A204.1 (cell line): ENCODE results near the gene SQOR.

Source experiments
- FAIRE-seq: peaks from 2 replicates; lab custom pipeline; 2012; peaks lifted over from hg19 to GRCh38; lab: Jason Lieb, UNC

The SQOR gene

DNA sequence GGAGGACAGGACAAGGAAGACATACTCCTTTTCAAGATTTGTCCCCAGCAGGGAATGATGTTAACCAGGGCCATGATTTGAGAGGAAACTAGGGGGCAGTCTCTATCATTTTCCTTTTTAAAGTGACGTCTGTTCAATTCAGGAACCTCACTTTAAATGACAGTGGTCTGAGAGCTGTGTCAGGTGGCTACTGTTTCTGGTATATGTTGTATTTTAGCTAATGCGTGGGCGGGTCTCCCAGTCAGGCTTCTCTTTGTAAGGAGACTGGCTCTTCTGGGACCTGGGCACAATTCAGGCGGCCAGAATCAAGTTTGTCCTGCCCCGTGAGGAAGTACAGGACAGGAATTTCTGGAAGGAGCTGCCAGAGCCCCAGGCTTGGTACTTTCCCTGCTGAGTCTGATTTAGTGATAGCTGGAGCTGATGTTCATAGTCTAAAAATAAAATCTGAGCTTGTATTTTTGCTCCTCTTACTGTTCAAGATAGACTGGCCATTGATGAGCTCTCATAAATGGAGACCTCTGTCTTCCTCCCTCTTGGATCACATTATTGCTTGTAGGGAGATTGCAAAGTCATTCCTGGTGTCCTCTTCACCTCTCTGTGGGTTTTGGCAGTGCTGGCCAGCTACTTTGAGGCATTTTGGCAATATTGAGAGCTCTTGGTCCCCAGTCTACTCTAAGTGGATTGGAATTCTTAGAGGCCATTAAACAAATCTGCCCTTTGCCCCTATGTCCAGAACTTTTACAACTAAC is 25.6 kb downstream of the SQOR start:
- no peak for FAIRE-seq

DNA sequence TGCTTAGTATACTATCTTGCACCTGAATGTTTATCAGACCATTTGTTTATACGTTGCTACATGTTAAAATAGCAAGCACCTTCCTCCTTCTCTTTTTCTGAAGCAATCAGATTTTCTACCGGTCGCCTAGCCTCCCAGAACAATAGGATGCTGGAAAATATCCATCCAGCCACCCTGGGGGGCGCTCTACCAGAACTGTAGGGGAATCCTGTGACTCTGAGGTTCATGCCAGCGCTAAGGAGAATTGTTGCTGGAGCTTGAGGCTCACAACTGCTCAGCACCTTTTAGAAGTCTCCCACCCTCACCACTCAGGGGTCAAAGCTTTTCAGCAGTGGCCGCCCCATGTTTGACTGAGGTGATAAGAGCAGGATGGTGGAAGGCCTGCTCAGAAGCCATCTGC is 27.5 kb downstream of the SQOR start:
- FAIRE-seq: no peak

DNA sequence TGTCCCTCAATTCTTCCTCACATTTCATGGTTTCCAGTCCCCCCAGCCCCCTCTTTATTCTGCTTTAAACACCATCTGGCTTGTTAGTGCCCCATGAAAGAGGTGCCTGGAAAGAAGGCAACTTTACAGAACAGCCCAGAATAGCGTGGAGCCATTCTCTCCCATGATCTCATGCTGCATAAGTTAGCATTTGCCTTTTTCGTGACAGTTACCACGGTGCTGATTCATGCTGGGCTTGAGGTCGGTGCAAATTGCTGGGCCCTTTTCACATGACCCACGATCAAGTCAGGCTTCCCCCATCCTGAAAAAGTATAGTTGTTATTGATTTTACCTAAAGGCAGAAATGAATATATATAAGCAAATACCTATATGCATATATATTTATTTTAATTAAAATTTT is 29.6 kb downstream of the SQOR start:
- no peak for FAIRE-seq

DNA sequence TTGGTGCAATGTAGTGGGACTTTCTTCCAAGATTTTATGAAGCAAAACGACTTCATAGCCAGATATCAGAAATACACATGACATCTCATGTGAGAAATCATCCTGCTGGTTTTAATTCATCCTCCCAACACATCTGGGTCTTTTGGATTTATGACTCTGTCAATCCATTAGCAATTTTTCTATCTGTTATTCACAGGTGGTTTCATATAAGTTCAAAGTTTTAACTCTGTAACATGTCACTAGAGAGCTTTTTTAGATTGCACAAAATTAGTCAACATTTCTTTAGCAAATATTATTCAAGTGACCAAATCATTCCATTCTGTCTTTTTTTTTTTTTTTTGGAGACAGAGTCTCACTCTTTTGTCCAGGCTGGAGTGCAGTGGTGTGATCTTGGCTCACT is 30.4 kb downstream of the SQOR start:
- FAIRE-seq: no peak

DNA sequence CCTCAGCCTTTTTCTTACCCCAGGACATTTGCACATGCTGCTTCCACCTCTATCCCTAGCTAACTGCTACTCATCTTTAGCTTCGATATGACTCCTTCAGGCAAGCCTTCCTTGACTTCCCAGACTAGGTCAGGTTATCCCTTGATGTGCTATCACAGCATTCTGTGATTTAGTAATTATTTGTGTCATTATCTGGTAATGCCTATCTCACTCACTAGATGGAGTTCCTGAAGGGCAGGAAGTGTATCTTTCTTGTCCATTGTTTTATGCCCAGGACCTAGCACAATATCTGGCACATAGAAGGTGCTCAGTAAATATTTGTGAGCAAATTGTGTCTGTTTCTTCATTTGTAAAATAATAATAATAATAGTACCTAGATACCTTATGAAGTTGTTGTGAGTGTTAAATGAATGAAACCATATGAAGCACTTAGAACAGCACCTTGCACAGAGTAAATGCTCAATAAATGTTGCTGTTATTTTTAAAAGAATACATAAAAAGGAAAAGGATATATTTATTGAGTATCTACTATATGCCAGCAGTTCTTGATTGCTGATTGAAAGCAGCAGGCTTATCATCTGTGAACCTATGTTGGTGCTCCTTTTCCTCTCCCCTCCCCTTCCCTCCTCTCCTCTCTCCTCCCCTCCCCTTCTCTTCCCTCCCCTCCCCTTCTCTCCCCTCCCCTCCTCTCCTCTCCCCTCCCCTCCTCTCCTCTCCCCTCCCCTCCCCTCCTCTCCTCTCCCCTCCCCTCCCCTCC is 31.5 kb downstream of the SQOR start:
- no peak for FAIRE-seq

DNA sequence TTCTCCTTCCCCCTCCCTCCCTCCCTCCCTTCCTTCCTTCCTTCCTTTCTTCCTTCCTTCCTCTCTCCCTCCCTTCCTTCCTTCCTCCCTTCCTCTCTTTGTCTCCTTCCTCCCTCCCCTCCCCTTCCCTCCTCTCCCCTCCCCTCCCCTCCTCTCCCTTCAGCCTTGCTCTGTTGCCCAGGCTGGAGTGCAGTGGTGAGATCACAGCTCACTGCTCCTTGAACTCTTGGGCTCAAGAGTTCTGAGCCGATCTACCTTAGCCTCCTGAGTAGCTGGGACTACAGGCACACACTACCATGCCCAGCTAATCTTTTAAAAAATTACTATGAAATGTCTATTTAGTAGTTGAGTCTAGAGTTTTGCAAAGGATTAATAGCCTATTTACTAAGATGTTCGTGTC is 32.2 kb downstream of the SQOR start:
- FAIRE-seq: no peak

DNA sequence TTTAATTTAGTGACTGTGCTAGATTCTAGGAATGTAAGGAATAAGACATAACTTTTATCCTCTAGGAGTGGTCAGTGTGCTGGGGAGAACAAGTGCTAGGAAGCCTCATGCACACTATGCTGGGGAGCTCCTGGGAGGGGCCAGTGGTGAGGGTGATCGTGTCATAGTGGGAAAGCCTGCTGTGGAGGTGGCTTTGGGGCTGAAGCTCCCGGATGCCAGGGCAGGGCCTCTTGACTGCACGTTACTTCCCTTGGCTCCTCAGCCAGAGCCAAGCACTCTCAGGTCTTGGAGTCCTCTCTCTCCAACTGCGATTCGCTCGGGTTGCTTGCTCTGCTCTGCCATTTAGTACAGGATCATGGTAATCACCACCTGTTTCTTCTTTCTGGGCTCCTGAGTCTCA is 33.6 kb downstream of the SQOR start:
- FAIRE-seq: no peak

DNA sequence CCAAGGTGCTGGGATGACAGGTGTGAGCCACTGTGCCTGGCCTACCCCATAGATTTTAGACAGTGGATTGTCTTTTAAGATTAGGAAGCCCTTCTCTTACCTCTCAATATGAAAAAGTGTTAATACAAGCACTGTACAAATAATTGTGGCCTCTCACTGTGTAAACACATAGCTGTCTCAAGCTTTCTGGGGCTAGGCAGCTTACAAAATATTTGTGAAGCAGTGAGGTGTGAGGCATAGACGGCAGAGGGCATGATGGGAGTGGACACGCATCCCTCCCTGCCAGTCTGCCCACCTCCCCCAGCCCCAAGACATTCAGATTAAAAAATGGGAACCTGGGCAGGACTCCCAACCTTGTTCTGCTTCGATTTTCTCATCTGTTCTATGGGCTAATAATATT is 34.6 kb downstream of the SQOR start:
- FAIRE-seq: no peak

DNA sequence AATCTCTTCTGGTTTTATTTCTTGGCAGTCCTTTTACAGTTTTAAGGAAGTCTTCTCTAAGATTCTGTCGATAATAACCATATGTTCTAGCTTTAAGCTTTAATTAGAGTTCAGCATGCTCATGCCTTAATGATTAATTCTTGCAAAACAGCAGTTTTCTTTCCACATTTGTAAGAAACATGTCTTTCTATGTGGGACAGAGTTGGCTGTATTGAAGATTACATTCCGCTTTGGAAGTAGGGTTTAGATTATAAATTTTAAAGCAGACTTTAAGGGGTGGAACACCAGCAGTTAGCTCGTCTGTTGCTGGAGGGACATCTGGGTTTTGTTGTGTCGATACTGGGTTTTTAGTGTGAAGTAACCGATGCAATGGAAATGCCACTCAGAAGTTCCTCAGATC is 35.3 kb downstream of the SQOR start:
- no peak for FAIRE-seq

DNA sequence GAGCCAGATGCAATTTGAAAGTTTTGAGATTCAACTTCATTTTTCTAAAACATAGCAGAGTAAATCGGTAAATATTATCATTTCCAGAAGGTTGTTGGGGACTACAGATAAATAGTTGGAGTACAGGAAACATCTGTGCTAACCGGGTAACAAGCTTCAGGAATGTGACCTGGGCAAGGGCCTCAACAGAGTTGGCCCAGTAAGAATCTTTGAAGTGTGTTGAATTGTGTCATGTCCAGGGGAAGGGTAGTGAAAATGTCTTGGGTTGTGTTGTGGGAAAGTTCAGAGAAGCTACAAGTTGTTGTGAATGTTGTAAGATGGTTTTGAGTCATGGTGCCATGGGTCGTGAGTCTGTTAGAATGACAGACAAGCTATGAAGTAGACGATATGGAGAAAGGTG is 35.7 kb downstream of the SQOR start:
- no peak for FAIRE-seq

DNA sequence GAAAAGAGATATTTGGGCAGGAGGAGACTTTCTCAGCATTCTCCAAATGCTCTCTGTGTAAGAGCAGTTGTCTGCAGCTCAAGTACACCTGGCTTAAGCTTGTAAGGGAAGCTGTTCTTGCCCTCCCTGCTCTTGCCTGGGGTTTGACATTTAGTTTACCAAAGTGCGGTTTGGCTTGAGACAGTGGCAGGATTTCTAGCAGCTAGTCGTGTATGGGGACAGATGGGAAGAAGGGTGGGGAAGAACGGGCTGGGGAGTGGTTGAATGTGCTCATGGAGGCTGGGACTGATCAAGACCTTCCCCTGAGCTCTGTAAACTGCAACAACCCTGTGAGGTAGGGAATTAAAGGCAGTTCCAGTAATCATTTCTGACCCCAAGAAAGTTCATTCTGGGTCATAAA is 39.8 kb downstream of the SQOR start:
- no peak for FAIRE-seq

DNA sequence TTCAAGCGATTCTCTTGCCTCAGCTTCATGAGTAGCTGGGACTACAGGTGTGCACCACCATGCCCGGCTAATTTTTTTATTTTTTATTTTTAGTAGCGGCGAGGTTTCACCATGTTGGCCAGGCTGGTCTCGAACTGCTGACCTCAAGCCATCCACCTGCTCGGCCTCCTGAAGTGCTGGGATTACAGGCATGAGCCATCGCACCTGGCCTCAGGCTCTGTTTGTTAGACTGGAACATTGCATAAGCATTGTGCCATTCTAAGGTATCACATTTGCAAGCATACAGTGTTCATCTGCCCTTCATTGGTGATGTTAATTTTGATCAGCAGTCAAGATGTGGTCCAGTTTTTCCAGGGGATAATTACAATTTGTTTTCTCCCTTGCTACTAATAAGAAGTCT is 43.0 kb downstream of the SQOR start:
- no peak for FAIRE-seq

DNA sequence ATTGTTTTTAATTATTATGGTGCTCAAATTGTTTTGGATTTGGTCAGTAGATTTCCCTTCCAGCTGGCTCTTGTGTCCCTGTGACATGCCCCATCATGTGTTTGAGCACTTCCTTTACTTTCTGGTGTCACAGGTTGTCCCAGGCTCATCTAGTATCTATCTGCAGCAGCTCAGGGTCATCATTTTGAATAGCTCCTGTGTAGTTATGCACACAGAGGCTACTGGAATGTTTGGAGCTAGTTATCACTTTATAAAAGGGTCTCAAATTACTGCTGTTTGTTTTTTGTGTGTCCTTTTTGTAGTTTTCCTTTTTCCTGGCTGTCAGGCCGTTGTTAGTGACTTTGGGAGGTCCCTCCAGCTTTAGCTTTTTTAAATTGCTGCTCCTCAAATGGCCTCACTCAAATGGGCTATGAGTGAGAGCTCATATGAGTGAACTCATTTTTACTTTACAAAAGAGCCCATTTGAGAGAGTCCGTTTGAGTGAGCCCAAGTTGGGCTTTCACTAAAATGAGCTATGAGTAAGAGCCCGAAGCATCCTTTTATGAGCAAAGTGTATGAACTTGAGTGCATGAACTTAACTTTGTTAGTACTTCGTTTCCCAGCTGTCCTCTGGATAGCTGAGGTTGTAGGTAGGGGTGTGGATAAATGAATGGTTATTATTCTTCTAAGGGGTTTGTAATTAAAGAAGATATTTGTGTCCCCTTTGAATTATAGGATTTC is 43.8 kb downstream of the SQOR start:
- FAIRE-seq: no peak

DNA sequence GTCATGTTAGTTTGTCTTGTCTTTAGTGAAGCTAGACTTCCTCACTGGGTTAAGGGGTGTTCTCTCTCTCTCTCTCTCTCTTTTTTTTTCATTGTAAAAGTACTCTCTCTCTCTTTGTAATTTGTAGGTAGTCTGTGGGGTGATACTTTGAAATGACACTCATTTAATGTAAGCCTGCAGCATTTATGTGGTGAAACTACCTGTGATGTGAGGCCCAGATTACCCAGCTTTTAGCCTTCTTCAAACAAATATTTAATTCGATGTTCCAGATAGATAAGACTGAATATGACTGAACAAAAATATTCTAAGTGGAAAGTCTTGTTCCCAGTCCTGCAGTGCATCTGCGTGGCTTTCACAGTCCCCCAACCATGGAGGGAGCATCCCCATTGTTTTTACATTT is 49.7 kb downstream of the SQOR start:
- no peak for FAIRE-seq

DNA sequence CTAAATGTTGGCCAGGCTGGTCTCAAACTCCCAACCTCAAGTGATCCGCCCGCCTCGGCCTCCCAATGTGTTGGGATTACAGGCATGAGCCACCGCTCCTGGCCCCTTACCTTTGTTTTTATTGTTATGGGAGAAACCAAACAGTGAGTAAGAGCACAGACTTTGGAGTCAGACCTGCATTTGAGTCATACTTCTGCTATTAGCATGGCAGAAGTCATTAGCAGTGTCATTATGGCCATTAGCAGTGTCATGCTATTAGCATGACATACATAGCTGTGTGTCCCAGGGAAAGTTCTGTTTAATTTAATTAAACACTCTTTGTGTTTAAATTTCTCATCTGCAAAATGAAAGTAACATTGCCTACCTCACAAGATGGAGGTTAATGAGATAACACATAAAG is 54.8 kb downstream of the SQOR start:
- no peak for FAIRE-seq

DNA sequence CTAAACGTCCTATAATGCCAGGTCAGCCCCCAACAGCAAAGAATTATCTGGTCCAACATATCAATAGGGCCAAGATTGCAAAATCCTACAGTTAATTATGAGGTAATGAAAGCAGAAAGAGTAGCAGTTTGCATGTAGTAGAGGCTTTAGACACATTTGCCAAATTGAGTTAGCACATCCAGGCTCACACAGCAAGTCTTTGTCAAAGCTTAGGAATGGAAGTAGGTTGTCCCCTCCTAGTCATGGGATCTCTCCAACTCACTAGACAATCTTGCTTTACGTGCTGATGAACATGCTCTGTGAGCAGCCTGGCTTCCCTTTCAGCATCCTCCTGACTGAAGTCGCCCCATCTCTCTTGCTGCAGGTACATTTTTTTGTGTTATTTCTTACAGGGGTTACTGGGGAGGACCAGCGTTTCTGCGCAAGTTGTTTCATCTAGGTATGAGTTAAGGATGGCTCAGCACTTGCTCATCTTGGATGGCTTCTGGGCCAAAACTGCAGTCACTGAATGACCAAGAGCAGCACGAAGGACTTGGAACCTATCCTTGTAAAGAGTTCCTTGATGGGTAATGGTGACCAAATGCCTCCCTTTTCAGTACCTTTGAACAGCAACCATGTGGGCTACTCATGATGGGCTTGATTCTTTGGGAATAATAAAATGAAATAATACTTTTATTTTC is 55.9 kb downstream of the SQOR start:
- no peak for FAIRE-seq

DNA sequence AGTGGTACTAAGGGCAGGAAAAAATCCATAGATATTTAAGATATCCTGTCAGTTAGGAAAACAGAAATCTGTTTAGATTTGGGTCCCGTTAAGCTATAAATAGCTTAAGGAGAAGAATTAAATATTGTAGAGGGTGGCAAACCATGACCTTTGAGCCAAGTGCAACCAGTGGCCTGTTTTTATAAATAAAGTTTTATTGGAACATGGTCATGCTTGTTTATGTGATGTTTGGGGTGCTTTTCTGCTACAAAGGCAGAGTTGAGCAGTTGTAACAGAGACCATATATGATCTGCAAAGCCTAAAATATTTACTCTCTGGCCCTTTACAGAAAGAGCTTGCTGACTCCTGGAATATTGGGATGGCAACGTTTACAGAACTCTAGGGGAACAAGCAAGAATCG is 66.3 kb downstream of the SQOR start:
- FAIRE-seq: no peak

DNA sequence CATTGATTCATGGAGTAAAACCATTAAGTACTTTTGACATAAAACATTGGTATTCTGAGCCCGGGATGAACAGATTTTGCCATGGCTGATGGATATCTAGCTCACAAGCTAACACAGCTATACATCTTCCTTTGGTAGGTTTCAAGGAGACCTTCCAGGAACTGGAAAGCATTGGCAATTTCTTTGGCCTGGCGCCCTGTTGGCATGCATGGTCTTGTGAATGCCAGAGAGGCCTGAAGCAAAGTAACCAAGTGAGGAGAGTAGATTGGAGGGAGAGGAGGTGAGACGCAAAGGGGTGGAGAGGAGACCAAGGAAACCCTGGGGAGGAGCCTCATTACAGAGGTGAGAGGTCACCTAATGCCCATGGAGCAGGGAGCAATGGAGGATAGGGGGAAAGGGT is 67.2 kb downstream of the SQOR start:
- FAIRE-seq: no peak

DNA sequence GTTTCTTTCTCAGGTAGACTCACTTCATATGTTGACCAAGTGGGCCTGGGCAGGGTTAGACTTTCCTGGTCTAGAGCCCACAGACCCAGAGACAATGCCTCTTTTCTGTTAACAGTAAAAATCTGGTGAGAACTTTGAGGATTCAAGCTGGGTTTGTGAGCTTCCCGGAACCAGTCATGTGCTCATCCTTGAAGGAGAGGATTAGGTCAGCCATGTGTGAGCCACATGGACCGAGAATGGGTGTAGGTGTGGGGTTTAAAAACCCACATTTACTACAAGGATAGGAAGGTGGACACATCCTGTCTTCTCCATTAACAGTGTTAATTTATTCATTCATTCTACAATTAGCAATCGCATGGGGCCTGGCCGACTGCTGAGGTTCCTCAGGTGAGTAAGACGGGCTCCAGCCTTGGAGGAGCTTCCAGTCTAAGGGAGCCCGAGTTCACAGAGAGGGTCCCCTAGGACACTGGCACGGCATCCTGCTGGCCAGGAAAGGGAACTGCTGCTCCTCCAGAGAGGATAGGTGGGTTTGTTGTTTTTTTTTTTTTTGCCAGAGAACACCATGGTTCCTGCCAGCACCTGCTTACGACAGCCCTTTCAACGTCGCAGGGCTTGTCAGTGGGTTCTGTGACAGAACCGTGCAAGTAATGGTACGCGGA is 69.0 kb downstream of the SQOR start:
- no peak for FAIRE-seq

DNA sequence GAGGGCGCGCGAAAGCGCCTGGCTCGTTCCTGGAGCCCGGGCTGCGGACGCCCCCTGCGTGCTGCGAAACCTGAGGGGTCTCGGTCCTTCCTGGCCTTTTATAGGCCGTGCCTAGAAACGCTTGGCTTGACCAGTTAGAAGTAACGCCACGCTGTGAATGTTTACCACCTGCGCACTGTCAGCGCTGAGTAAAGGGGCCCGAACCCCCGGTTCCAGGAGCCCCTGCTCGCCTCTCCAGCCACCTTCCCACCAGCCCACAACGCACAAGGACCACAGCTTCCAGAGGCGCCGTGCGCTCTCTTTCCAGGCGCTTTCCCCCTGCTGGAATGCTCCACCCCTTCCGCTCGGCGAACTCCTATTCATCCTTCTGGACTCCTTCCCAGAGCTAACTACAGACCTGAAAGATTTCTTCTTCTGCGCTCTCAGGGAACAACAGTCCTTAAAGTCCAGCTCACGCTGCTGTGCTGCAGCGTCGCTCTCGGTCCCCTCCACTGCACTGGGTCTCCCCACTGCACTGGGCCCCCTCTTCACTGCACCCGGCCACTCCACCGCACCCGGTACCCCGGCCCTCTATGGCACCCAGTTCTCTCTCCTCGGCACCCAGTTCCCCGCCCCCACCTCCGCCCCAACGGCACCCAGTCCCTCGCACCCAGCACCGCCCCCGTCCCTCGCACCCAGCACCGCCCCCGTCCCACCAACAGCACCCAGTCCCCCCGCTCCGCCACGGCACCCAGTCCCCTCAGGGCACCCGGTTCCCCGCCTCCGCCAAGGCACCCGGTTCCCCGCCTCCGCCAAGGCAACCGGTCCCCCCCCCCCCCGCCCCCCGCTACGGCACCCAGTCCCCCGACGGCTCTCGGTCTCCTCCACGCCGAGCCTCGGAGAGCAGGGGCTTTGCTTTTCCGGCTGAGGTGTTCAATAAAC is 69.8 kb downstream of the SQOR start:
- FAIRE-seq: no peak
